MM.1S (cell line): ENCODE measurements around the gene KLHL13.

Experiments used
- CTCF ChIP-seq: fragments of 300-600 bp; sonication (generic); IDR thresholded peaks from 2 replicates; pipeline ENCODE4 v1.5.1; 2016; ENCODE audit warnings: antibody characterized with exemption, low read length, mixed read lengths
- EZH2 ChIP-seq: fragments of 300-600 bp; sonication (generic); optimal IDR thresholded peaks from 2 replicates; pipeline ENCODE3; 2017; ENCODE audit warnings: low read depth, mild to moderate bottlenecking, antibody characterized with exemption, low read length, mixed read lengths
- EZH2phosphoT487 ChIP-seq: fragments of 300-600 bp; sonication (generic); IDR thresholded peaks from 2 replicates; pipeline ENCODE4 v1.6.1; 2018; ENCODE audit warnings: antibody characterized with exemption, low read length

GRCh38 chrX:117982694-117983392 lies 133.8 kb downstream of the KLHL13 start:
- TF ChIP-seq EZH2, result no peak
- TF ChIP-seq CTCF, result no peak
- TF ChIP-seq EZH2phosphoT487, result no peak
